HG03039 (cell line): Measurements from ENCODE around the gene GRHL1.

Experiments
- ATAC-seq: cut with Tn5 transposase; IDR thresholded peaks from one replicate; pipeline ENCODE4 v1.9.1; 2021; ENCODE audit warnings: mild to moderate bottlenecking, moderate library complexity; ENCODE audit not compliant: unreplicated experiment

GRHL1 gene

GRCh38 chr2:9971105-9971818 is 19.8 kb downstream of the GRHL1 start:
- ATAC-seq = no peak

GRCh38 chr2:9971890-9972289 is 20.4 kb downstream of the GRHL1 start:
- no peak for ATAC-seq

- ATAC-seq = no peak
These were observed 21.4 kb downstream of the GRHL1 start for GRCh38 chr2:9972621-9973479.

GRCh38 chr2:9973690-9974089 is 22.2 kb downstream of the GRHL1 start:
- no peak for ATAC-seq

GRCh38 chr2:9974343-9974742 is 22.9 kb downstream of the GRHL1 start:
- no peak for ATAC-seq

- no peak for ATAC-seq
These were observed 23.8 kb downstream of the GRHL1 start for GRCh38 chr2:9975328-9975727.

GRCh38 chr2:9975805-9976447 is 24.4 kb downstream of the GRHL1 start:
- ATAC-seq = no peak

- no peak for ATAC-seq
These were observed 28.5 kb downstream of the GRHL1 start for GRCh38 chr2:9979977-9980376.

- ATAC-seq = no peak
These were observed 29.0 kb downstream of the GRHL1 start for GRCh38 chr2:9980520-9980919.

- ATAC-seq = no peak
These were observed 30.2 kb downstream of the GRHL1 start for GRCh38 chr2:9981655-9982054.

- ATAC-seq = no peak
These were observed 30.8 kb downstream of the GRHL1 start for GRCh38 chr2:9982248-9982647.

- no peak for ATAC-seq
These were observed 31.4 kb downstream of the GRHL1 start for GRCh38 chr2:9982891-9983290.

GRCh38 chr2:9983401-9984216 is 32.1 kb downstream of the GRHL1 start:
- no peak for ATAC-seq

- no peak for ATAC-seq
These were observed 32.8 kb downstream of the GRHL1 start for GRCh38 chr2:9984217-9984739.

GRCh38 chr2:9984871-9985480 is 33.5 kb downstream of the GRHL1 start:
- ATAC-seq = no peak

- ATAC-seq = no peak
These were observed 34.2 kb downstream of the GRHL1 start for GRCh38 chr2:9985531-9986328.

GRCh38 chr2:9988320-9988719 is 36.8 kb downstream of the GRHL1 start:
- no peak for ATAC-seq

GRCh38 chr2:9990736-9991135 is 39.2 kb downstream of the GRHL1 start:
- no peak for ATAC-seq

- no peak for ATAC-seq
These were observed 39.7 kb downstream of the GRHL1 start for GRCh38 chr2:9991221-9991620.
